Activated T-cell treated with anti-CD3 and anti-CD28 coated beads for 4 hours (primary cell): ENCODE measurements around the gene RBP2.
"Not testable (repeated sequence)": the region's sequence is repeated elsewhere in the genome, so short reads cannot be mapped to it uniquely, and the experiment has no call there.

Experiments used
- DNase-seq: peaks from one replicate; pipeline ENCODE4 v3.0.0-alpha.2; 2020

RBP2 gene

DNA sequence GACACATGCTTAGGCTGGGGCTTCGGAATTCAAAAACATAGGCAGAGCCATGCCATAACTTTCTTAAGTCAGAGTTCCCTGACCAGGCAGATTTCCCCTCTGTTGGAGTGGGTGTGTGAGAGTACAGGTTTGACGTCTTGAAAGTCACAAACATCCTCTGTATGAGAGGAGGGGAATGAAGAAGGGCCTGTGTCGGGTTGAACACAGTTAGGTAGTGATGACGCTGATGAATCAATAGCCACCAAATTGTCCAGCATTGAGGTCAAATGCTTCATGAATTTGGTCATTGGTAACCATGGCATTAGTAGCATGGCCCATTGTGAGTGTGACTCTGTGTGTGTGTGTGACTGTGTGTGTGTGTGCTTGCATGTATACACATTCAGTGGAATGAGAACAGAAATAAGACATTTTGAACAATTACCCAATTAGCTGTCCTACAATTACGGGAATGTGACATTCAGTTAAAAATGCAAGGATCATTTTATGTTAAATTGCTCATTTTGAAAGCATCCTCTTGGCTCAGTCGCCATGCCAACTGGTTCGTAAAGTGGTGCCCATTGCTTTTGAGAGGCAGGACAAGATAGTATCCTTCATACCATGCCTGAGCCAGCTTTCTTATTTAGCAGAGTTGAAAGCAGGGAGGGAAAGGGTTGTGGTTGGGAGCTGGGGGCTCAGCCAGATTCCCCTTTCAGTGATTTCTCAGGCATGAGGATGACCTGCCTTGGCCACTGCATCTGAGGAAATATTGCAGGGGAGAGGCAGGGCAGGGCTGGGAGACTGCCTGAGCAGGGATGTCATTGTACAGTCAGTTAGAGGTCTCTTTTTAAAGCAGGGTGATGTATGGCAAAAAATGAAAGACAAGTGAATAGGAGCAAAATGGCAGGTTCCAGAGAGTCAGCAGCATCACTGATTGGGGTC, 35.4 kb downstream of the RBP2 start:
- no peak for DNase-seq

DNA sequence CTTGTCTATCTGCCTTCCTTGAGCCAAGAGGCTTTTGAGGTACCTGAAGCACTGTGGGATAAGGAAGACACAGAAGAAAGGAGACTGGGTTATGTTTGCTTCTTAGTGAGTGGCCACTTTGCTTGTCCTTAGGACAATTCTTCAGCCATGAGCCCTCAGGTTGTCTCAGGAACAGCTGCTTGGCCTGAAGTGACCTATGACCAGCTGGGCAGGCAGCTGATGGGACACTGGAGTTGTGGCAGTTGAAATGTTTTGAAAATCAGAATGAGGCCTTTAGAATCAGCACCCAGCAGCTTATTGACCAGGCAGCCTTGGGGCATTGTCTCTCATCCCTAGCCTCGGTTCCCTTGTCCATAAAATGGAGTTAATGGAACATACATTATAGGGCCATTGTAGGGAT, 37.0 kb downstream of the RBP2 start:
- DNase-seq: no peak

DNA sequence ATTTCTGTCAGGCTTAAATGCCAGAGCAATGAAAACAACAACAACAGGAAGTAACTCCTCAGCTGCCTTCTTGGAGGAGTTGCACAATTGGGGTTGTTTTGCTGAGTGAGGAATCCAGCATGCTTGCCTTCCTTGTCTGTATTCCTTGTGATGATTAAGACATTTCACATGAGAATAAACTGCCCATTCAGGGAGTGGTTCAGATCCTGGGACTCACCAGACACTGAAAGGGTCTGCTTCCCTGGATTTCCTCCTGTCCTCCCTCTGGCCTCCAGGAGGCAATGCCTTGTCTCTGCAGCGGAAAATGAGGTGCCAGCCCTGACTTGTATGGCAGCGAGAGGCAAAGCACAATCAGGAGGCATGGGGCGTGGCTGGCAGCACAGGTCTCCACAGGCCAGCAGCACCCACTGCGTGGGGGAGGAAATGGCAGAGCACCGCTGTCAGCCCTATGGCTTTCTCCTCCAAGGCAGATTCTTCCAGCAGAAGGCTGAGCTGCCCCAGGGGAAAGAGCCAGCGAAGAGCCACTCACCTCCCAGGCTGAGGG, 41.5 kb downstream of the RBP2 start:
- DNase-seq: no peak

DNA sequence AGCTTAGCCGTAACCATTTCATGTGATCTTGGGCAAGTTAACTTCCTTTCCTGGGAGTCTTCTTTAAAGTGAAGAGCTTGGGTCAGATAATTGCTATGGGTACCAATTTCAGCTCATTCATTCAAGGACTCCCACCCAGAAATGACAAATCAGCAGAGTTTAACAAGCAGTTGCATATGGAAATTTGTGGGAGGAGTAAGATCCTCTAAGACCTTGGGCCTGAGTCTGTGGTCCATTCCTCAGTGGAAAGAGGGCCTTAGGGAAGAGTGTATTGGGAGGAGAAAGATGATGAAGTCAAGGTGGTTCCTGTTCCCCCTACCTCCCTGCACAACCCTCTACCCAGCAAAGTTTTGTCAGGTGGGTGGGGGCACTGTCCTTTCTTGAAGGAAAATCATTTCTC, 42.1 kb downstream of the RBP2 start:
- no peak for DNase-seq

DNA sequence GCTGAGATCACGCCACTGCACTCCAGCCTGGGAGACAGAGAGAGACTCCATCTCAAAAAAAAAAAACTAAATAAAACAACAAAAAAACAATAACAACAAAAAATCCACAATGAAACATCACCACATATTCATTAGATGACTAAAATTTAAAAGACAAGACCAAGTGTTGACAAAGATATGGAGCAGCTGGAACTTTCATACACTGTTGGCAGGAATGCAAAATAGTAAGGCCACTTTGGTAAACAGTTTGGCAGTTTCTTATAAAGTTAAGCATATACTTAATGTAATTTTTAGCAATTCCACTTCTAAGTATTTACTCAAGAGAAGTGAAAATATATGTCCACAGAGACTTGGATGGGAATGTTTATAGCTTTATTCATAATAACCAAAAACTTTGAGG, 43.2 kb downstream of the RBP2 start:
- no peak for DNase-seq

DNA sequence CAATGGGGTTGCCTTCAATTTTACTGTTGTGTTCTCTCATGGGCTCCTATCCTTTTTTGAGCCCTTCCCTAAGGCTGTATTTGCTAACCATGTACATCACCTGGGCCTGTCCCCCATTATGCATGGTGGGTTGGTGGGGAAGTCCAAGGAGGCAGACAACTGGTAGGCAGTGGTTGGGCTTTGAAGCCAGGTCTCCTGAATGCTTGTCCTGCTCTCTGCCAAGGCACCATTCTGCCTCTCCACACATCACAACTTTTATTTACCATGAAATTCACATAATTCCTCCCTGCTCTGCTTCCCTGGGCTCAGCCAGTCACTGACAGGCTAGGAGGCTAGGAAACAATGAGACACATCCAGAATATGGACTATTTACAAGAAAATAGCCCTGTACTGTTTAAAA, 45.8 kb downstream of the RBP2 start:
- no peak for DNase-seq

DNA sequence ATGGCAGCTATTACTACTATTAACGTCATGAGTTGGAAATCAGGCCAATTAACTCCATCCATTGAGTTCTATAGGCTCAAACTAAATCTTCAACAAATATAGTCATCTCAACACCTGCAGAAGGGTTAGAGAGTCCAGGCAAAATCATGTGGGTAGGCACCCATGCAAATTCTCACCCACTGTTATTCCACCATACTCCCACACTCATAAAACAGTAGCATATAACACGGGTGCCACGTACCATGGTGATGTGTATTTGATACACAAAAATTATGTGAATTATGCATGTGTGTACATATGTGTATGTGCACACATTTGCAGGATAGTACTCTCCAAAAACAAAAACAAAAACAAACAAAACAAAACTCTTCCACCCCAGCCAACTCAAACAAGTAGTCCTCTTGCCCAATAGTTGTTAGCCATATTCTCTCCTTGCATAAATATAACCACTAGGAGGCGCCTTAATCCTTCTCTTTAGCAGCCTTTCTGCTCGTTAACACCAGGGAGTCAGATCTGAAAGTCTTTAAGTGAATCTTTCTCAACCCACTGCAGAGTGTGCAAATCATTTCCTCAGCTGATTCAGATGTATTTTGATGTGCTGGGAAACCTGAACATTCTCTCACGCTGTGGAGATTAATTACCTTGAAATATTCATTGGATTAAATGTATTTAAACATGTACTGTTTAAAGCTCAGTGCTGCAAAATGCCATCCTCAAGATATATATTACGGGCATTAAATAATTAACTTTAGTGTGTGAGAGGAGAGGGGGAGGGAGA, 48.8 kb downstream of the RBP2 start:
- no peak for DNase-seq

DNA sequence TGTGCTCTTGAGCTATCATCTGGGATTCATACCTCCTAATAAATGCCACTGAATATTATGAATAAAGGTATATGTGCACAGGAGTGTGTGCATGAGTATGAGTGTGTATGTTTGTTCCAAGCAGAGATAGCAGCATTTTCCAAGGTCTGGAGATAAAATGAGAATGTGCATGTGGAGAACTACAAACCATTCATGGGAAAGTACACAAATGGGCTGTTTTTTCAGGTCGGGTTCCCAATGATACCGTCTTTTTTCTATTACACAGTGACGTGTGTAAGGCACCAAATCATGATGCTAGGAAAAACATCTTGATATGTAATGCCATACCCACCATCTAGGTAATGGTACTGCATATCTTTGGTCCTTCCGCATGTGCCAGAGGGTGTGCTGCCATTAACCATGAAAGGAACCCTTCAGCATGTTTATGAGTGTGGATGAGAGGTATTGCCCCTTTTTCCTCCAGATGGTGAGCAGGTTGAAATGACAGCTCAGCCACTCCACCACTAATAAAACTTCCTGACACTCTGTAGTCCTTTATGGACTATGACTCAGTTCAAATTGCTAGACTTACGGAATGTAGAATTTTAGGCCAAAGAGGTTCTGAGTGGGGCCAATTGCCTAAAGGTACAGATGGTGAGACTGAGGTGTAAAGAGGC, 50.4 kb downstream of the RBP2 start:
- no peak for DNase-seq

DNA sequence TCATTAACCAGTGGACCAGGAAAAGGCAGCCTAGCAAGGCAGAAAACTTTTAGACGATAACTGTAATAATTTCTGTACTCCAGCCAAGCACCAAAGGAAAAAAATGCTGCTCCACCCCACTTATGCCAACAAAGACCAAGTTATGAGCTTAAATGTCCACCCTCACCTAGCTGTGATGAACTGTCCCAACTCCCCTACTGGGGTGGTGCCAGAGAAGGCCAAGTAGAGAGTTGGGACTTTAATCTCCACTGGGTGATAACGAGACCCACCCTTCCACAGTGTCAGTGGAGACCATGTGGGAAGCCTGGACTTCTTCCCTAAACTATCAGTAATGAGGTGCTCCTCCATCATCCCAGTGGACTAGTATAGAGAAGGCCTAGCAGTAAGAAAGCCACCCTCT, 53.1 kb downstream of the RBP2 start:
- no peak for DNase-seq

DNA sequence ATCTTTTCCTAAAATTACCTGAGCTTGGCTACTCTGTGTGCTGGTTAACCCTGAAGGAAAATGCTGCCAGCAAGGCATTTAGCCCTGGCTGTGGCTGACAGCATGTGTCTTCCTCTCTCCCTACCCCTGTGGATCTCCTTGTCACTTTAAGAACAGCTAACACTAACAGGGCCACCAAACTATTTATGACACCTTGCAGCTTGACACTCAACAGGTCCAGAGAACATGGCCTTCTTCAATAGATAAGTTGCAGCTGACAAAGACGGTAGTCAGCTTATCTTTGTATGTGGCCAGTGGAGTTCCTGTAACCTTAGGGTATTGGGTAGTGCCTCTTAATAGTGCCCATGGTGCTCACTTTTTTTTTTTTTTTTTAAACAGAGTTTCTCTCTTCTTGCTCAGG, 54.9 kb downstream of the RBP2 start:
- DNase-seq: no peak

DNA sequence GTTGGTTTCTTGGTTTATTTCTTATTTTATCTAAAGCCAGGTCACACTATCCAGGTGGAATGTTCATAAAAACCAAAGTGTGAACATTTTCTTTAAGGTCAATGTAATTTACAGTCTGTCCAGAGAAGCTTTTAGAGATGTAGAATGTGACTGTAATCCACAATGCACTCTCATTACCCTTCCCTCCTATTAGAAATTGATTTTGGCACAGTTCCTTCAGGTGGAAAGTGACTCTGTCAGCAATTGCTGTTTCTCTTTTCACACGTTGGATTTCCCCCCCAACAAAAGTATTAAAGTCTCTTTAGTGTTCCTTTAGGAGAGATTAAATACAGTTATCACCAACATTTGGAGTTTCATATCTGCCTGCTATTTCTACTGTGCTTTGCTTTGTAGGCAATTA, 55.3 kb downstream of the RBP2 start:
- DNase-seq: no peak

DNA sequence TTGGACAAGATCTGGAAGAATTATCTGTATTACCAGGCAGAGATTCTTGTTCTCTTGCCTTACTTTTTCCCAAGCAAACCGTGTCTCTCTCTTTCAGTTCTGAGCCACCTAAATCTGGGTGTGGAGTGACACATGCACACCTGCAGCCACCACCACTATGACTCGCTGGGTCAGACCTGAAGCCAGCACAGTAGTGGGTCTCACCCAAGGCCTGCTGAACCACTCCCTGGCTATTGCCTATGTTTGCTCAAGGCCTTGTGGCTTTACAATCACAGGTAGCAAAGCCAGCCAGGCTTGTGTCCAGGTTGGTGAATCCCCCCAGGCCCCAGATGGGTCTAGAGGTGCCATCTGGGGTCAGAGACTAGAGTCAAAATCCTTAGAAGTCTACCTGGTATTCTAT, 58.2 kb downstream of the RBP2 start:
- no peak for DNase-seq

DNA sequence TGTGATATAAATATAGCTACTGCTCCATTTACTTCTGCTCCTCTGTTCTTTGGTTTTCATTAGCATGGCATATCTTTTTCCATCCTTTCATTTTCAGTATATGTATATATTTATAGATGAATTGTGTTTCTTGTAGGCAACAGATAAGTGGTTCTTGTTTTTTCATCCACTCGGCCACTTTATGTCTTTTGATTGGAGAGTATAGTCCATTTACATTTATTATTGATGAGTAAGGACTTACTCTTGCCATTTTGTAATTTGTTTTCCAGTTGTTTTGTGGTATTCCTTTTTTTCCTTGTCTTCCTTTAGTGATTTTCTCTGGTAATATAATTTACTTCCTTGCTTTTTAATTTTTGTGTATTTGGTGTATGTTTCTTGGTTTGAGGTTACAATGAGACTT, 60.0 kb downstream of the RBP2 start:
- no peak for DNase-seq

DNA sequence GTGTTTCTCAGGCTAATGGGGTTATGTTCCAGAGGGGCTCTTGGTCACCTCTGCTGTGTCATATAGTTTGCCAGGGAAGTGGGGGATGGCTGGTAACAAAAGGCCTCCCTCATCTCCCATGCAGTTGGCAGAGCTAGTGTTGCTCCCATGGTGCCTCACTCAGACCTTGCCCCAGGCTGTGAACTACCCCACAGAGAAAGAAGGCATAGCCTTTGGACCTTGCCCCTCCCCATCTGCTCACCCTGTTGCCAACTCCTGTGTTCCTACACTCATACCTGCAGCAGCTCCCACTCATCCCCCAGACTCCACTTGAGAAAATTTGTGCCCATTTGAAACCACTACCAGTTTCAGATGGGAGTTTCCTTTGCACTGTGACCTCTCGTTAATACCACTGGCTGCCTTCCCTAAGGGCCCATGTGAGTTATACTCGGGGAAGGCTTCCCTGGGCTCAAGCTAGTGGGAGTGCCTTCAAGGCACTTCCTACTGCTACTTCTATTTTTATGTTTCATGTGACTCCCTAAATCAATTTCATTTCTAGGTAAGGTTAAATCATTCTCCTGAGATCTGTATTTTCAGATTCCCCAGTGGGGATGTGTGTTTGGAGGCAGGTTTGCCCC, 61.6 kb downstream of the RBP2 start:
- no peak for DNase-seq

DNA sequence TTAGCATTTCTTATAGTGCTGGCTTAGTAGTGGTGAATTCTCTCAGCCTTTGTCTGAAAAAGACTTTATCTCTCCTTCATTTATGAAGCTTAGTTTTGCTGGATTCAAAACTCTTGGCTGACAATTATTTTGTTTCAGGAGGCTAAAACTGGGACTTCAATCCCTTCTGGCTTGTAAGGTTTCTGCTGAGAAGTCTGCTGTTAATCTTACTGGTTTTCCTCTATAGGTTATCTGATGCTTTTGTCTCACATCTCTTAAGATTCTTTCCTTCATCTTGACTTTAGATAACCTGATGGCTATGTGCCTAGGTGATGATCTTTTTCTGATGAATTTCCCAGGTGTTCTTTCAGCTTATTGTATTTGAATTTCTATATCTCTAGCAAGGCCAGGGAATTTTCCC, 63.4 kb downstream of the RBP2 start:
- DNase-seq: not testable (repeated sequence)
